ENCODE data around the gene NECAB3. TPM values are rescaled to one million over a fixed set of nuclear protein-coding genes. Genes with fewer than 3 reads are reported as not detected.

The NECAB3 gene
- total and polyA plus RNA-seq, 2 of the 4 experiments (the other 2 are of a cell fraction): 8.6 to 28.4 TPM

DNA sequence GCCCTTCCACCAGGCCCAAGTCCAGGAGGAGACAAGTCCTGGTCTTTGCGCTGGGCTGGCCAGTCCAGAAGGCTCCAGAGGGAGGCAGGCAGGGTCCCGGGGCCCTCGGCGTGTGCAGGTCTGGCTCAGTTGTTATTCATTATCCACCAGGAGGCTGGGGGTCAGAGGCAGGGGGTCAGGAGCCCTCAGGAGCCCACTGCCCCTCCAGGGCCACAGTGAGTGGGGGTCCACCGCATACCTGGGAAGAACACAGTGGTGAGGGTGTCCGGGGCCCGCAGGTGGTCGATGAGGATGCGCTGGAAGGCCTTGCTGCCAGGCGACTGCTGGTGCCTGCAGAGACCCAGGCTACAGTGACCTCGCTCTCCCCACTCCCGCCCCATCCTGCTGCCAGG, 16.5 kb downstream of the NECAB3 start:
- Histone ChIP-seq H4K5ac (ENCODE audit: low read depth, low read length) (no peak overlapping the region), H3K56ac (ENCODE audit: extremely low read depth, insufficient read depth, low read length) (no peak overlapping the region), H2BK5ac (ENCODE audit: low read depth, low read length, poor library complexity, severe bottlenecking) (no peak overlapping the region), H3K79me1 (ENCODE audit: low read depth in 1 of 2, low read length in 2 of 2) (peaks cover 1 to 11% of the 10 kb centered on the region in 2 experiments; a peak in 3 of 4 replicates), H2BK120ac (ENCODE audit: low read depth, low read length) (no peak overlapping the region), H4K8ac (ENCODE audit: low read depth in 2 of 2, low read length in 2 of 2) (no peak overlapping the region), H3K9ac (ENCODE audit: low read depth, low read length) (no peak overlapping the region), H2AK9ac (replicated peaks; ENCODE audit: low read depth, low read length, poor library complexity) (no peak overlapping the region), H3K36me3 (ENCODE audit: control insufficient read depth, insufficient read depth, low read length) (peaks cover 19% of the 10 kb centered on the region; the same call in 1 of the 2 replicates), H2BK20ac (ENCODE audit: low read depth, low read length) (no peak overlapping the region), H2AK5ac (ENCODE audit: low read depth, low read length) (no peak overlapping the region), H3K4me3 (ENCODE audit: insufficient read depth, low read depth, low read length) (no peak overlapping the region), H4K20me1 (ENCODE audit: insufficient read depth, low read length) (no peaks in the 10 kb centered on the region), H3K4ac (ENCODE audit: low read depth, low read length) (no peak overlapping the region), H4K91ac (ENCODE audit: insufficient read depth, low read depth, low read length) (no peak overlapping the region), H3K27me3 (ENCODE audit: control insufficient read depth, insufficient read depth, low read length) (no peaks in the 10 kb centered on the region), H2AFZ (replicated peaks; ENCODE audit: low read length, poor library complexity) (no peak overlapping the region), H2BK15ac (ENCODE audit: low read depth, low read length) (no peak overlapping the region), H3K18ac (ENCODE audit: low read depth, low read length) (no peak overlapping the region), H3K9me1 (ENCODE audit: insufficient read depth, low read length) (peaks cover 6% of the 10 kb centered on the region), H3K4me2 (ENCODE audit: low read depth, low read length) (no peak overlapping the region), H3K14ac (replicated peaks; ENCODE audit: low read depth, low read length) (no peak overlapping the region), H3K9me3 (ENCODE audit: control insufficient read depth, insufficient read depth, low read length) (no peaks in the 10 kb centered on the region), H3K23ac (ENCODE audit: low read depth, low read length) (no peak overlapping the region), H3K4me1 (ENCODE audit: control insufficient read depth, insufficient read depth, low read length) (peaks cover 1% of the 10 kb centered on the region; the same call in 1 of the 2 replicates), H3K27ac (ENCODE audit: insufficient read depth, low read length) (no peak overlapping the region)
- TF ChIP-seq BHLHE40 (IDR thresholded peaks at IDR 0.05; ENCODE audit: low read depth, low read length) (no peak), POLR2A (IDR thresholded peaks at IDR 0.05; ENCODE audit: low read depth, low read length) (no peak), MAFK (IDR thresholded peaks at IDR 0.05; ENCODE audit: low read depth, low read length) (no peak), SMC3 (IDR thresholded peaks at IDR 0.05; ENCODE audit: low read depth, low read length) (no peak), FOS (IDR thresholded peaks at IDR 0.05; ENCODE audit: low read depth, low read length) (no peak), RCOR1 (IDR thresholded peaks at IDR 0.05; ENCODE audit: insufficient replicate concordance, low read length) (no peak), RFX5 (IDR thresholded peaks at IDR 0.05; ENCODE audit: low read depth, low read length) (no peak), CHD1 (IDR thresholded peaks at IDR 0.05; ENCODE audit: low read depth, low read length) (no peak), MXI1 (IDR thresholded peaks at IDR 0.05; ENCODE audit: borderline replicate concordance, low read depth, low read length) (no peak), NFE2L2 (IDR thresholded peaks at IDR 0.05; ENCODE audit: low read depth, low read length) (no peak), RAD21 (IDR thresholded peaks at IDR 0.05; ENCODE audit: low read length) (no peak), CEBPB (IDR thresholded peaks at IDR 0.05; ENCODE audit: low read depth, low read length) (no peak), MAZ (IDR thresholded peaks at IDR 0.05; ENCODE audit: borderline replicate concordance, low read depth, low read length) (no peak), ELK1 (IDR thresholded peaks at IDR 0.05; ENCODE audit: borderline replicate concordance, low read depth, low read length) (no peak)
- TF ChIP-seq, protein P1, sequence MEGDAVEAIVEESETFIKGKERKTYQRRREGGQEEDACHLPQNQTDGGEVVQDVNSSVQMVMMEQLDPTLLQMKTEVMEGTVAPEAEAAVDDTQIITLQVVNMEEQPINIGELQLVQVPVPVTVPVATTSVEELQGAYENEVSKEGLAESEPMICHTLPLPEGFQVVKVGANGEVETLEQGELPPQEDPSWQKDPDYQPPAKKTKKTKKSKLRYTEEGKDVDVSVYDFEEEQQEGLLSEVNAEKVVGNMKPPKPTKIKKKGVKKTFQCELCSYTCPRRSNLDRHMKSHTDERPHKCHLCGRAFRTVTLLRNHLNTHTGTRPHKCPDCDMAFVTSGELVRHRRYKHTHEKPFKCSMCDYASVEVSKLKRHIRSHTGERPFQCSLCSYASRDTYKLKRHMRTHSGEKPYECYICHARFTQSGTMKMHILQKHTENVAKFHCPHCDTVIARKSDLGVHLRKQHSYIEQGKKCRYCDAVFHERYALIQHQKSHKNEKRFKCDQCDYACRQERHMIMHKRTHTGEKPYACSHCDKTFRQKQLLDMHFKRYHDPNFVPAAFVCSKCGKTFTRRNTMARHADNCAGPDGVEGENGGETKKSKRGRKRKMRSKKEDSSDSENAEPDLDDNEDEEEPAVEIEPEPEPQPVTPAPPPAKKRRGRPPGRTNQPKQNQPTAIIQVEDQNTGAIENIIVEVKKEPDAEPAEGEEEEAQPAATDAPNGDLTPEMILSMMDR (conservative IDR thresholded peaks at IDR 0.05; ENCODE audit: low read depth, low read length): no peak
- TF ChIP-seq, protein P2, sequence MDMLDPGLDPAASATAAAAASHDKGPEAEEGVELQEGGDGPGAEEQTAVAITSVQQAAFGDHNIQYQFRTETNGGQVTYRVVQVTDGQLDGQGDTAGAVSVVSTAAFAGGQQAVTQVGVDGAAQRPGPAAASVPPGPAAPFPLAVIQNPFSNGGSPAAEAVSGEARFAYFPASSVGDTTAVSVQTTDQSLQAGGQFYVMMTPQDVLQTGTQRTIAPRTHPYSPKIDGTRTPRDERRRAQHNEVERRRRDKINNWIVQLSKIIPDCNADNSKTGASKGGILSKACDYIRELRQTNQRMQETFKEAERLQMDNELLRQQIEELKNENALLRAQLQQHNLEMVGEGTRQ (IDR thresholded peaks at IDR 0.05; ENCODE audit: low read depth, low read length): no peak
- CTCF ChIA-PET: no interaction called here
- intact Hi-C loops (cut with micrococcal nuclease): no loop called here
- DNase-seq (no peak), ATAC-seq (ENCODE audit: low read depth) (no peak)
- BruUV-seq (replicated peaks): no TSS peak
- in situ Hi-C loops (cut with MboI; ENCODE audit: low sequenced_read_pairs): no loop called here
- POLR2A ChIA-PET (ENCODE audit: unreplicated experiment): no interaction called here
- dilution Hi-C loops (cut with HindIII; ENCODE audit: low sequenced_read_pairs, unreplicated experiment): no loop called here
- WGBS, 2 experiments (ENCODE audit: extremely low coverage in 2 of 2, insufficient read length in 1 of 2): 100% methylated on average over 1 of the region's 12 CpGs; no CpG with 5 or more reads in 1 of the 2 experiments

All from IMR-90 (cell line).